ENCODE results near the gene TIMM17B.

DNA sequence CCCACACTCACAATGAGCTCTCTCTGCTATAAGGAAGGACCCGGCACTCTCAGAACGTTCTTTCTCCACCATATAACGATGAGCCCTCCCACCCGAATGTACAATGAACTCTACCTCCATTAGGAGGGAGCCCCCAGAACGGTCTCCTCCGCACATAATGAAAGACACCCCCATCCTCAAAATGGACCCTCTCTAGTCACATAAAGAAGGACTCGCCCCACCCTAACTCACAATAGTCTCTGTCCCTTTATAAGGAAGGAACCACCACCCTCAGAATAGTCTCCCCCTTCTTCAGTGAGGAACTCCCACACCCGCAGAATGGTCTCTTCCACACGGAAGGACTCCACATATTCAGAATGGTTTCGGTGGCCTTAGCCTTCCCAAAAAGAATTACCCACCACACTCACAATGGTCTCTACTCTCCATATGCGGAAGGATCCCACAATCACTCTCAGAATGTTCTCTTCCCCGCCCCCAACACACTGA lies 13.4 kb upstream of the TIMM17B start:
- TF ChIP-seq POLR2AphosphoS5 (IDR thresholded peaks at IDR 0.05; ENCODE audit: borderline replicate concordance, low read depth, low read length), result no peak
- TF ChIP-seq EZH2 (IDR thresholded peaks at IDR 0.05), result no peak
- no peak for TF ChIP-seq FOXP2 (optimal IDR thresholded peaks at IDR 0.05; ENCODE audit: control extremely low read depth, extremely low read length, insufficient read depth)

Measured in SK-N-MC (cell line).